Keratinocyte (primary cell): ENCODE results near the gene ST8SIA1. TPM values are rescaled to one million over a fixed set of nuclear protein-coding genes. Genes with fewer than 3 reads are reported as not detected.

Source experiments
- DNase-seq: peaks from one replicate; pipeline ENCODE4 v3.0.0-alpha.2; 2011; ENCODE audit warnings: low read depth, missing footprints, low spot score
- FAIRE-seq: peaks from 2 replicates; lab custom pipeline; 2011; peaks lifted over from hg19 to GRCh38; lab: Jason Lieb, UNC
- H2AFZ ChIP-seq: 2 replicates; pipeline ENCODE4 v1.6.0; 2012; ENCODE audit warnings: low read length, control low read depth, inconsistent platforms; ENCODE audit not compliant: control insufficient read depth
- H3K27ac ChIP-seq: 2 replicates; pipeline ENCODE4 v1.5.1; 2011; ENCODE audit warnings: low read length; ENCODE audit not compliant: control insufficient read depth, insufficient read depth
- H3K27me3 ChIP-seq: 3 replicates; pipeline ENCODE4 v1.6.0; 2011; ENCODE audit warnings: low read length; ENCODE audit not compliant: control insufficient read depth, insufficient read depth; ENCODE audit errors: extremely low read depth
- H3K36me3 ChIP-seq, 2 experiments: 2 replicates in 1 of 2; 3 replicates in 1 of 2; pipeline ENCODE4 v1.5.1; 2011; ENCODE audit warnings: low read length in 2 of 2, mild to moderate bottlenecking in 1 of 2; ENCODE audit not compliant: control insufficient read depth in 2 of 2, insufficient read depth in 2 of 2; ENCODE audit errors: extremely low read depth in 1 of 2
- H3K4me1 ChIP-seq: 3 replicates; pipeline ENCODE4 v1.5.1; 2011; ENCODE audit warnings: low read length; ENCODE audit not compliant: control insufficient read depth, insufficient read depth; ENCODE audit errors: extremely low read depth
- H3K4me2 ChIP-seq: 3 replicates; pipeline ENCODE4 v1.6.0; 2011; ENCODE audit warnings: low read depth, low read length; ENCODE audit not compliant: control insufficient read depth, insufficient read depth; ENCODE audit errors: extremely low read depth
- H3K4me3 ChIP-seq, 3 experiments: fragments of 200-600 bp in 1 of 3; sonication (generic) in 1 of 3; 2 replicates in 2 of 3; 3 replicates in 1 of 3; pipeline ENCODE4 v1.5.1; 2011 to 2016; ENCODE audit warnings: low read length in 3 of 3, mild to moderate bottlenecking in 3 of 3, control low read depth in 2 of 3, inconsistent platforms in 1 of 3, low read depth in 1 of 3, mixed read lengths in 1 of 3, mixed run types in 1 of 3, moderate library complexity in 1 of 3; ENCODE audit not compliant: control insufficient read depth in 2 of 3, insufficient read depth in 2 of 3; ENCODE audit errors: extremely low read depth in 1 of 3
- H3K79me2 ChIP-seq: 2 replicates; pipeline ENCODE4 v1.6.0; 2012; ENCODE audit warnings: low read length; ENCODE audit not compliant: control insufficient read depth, insufficient read depth
- H3K9ac ChIP-seq: 3 replicates; pipeline ENCODE4 v1.6.0; 2011; ENCODE audit warnings: low read length; ENCODE audit not compliant: control insufficient read depth, insufficient read depth; ENCODE audit errors: extremely low read depth
- H3K9me1 ChIP-seq: 3 replicates; pipeline ENCODE4 v1.6.0; 2011; ENCODE audit warnings: low read length; ENCODE audit not compliant: control insufficient read depth, insufficient read depth; ENCODE audit errors: extremely low read depth
- H3K9me3 ChIP-seq: 2 replicates; pipeline ENCODE4 v1.5.1; 2012; ENCODE audit warnings: low read depth, low read length; ENCODE audit not compliant: control insufficient read depth
- H4K20me1 ChIP-seq: 3 replicates; pipeline ENCODE4 v1.6.0; 2011; ENCODE audit warnings: low read length; ENCODE audit not compliant: control insufficient read depth, insufficient read depth; ENCODE audit errors: extremely low read depth
- EZH2 ChIP-seq: IDR thresholded peaks from one replicate; pipeline ENCODE4 v1.6.1; 2012; ENCODE audit warnings: inconsistent platforms, mild to moderate bottlenecking, low read length, moderate library complexity
- dilution Hi-C: fragments of 300-500 bp; cut with MboI; formaldehyde crosslinking; loops from one replicate; pipeline ENCODE4 v1.7.0; 2020; ENCODE audit warnings: low sequenced_read_pairs; ENCODE audit not compliant: extremely low pct_ligation_motif_present
- polyA plus RNA-seq, 5 experiments: library from polyadenylated mRNA; depleted of rRNA in 3 of 5; stranded (reverse) in 3 of 5; stranded (forward) in 1 of 5; unstranded in 1 of 5; fragments of >200 nt; gene quantifications; 1 replicate in 1 of 5; 2 replicates in 3 of 5; 3 replicates in 1 of 5; pipeline versions ENCODE4 v1.2.1 to v1.2.3, GENCODE V29; 2011 to 2012; ENCODE audit warnings: missing spikeins in 2 of 5, low read depth in 1 of 5, low replicate concordance in 1 of 5
- TF ChIP-seq, protein P1 (sequence below), 3 experiments: IDR thresholded peaks in 1 of 3; conservative IDR thresholded peaks in 1 of 3; optimal IDR thresholded peaks in 1 of 3; 2 replicates in 2 of 3; 3 replicates in 1 of 3; pipeline versions ENCODE3 to v1.5.1; 2011; ENCODE audit warnings: low read length in 3 of 3, mild to moderate bottlenecking in 3 of 3, moderate library complexity in 2 of 3, control low read depth in 1 of 3, inconsistent platforms in 1 of 3; ENCODE audit not compliant: insufficient read depth in 2 of 3; ENCODE audit errors: extremely low read depth in 1 of 3

Gene ST8SIA1
- polyA plus RNA-seq, 1 donor (not counting 4 experiments of a cell fraction or from before 2014, with no cell fraction given) = 0.50 TPM

DNA sequence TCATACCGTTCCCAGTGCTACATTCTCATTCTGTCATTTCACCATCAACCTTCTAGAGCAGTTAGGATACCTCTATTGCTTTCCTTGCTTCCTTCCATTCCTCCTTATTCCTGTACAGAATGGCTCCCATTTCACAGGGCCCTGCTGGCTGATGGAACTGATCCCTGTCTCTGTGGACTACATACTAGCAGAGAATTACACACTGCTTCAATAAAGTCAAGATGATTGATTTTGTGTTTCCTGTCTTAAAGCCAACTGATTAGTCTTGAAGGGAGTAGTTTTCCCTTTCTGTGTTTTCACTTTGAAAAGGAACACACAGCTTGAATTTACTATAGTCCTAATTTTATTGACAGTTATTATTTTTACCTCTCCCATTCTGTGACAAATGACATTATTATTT lies 130.1 kb downstream of the ST8SIA1 start:
- H2AFZ ChIP-seq = no peak overlapping the region
- no peaks in the 10 kb centered on the region for H3K27me3 ChIP-seq
- no peak for FAIRE-seq
- H3K36me3 ChIP-seq = no peaks in the 10 kb centered on the region
- DNase-seq = no peak
- dilution Hi-C loops = no loop called here
- no peaks in the 10 kb centered on the region for H3K9me3 ChIP-seq
- H3K27ac ChIP-seq = no peak overlapping the region
- H4K20me1 ChIP-seq = no peaks in the 10 kb centered on the region
- no peak overlapping the region for H3K4me3 ChIP-seq
- H3K4me2 ChIP-seq = no peak overlapping the region
- H3K79me2 ChIP-seq = no peaks in the 10 kb centered on the region
- H3K9me1 ChIP-seq = no peaks in the 10 kb centered on the region
- H3K9ac ChIP-seq = no peak overlapping the region
- TF ChIP-seq EZH2 = no peak
- TF ChIP-seq, protein P1, sequence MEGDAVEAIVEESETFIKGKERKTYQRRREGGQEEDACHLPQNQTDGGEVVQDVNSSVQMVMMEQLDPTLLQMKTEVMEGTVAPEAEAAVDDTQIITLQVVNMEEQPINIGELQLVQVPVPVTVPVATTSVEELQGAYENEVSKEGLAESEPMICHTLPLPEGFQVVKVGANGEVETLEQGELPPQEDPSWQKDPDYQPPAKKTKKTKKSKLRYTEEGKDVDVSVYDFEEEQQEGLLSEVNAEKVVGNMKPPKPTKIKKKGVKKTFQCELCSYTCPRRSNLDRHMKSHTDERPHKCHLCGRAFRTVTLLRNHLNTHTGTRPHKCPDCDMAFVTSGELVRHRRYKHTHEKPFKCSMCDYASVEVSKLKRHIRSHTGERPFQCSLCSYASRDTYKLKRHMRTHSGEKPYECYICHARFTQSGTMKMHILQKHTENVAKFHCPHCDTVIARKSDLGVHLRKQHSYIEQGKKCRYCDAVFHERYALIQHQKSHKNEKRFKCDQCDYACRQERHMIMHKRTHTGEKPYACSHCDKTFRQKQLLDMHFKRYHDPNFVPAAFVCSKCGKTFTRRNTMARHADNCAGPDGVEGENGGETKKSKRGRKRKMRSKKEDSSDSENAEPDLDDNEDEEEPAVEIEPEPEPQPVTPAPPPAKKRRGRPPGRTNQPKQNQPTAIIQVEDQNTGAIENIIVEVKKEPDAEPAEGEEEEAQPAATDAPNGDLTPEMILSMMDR (optimal IDR thresholded peaks at IDR 0.05 in 1 of 3, IDR thresholded peaks at IDR 0.05 in 1 of 3, conservative IDR thresholded peaks at IDR 0.05 in 1 of 3; ENCODE audit: extremely low read depth in 1 of 3, insufficient read depth in 2 of 3, low read length in 3 of 3) = no peak
- H3K4me1 ChIP-seq = peaks cover 11% of the 10 kb centered on the region

DNA sequence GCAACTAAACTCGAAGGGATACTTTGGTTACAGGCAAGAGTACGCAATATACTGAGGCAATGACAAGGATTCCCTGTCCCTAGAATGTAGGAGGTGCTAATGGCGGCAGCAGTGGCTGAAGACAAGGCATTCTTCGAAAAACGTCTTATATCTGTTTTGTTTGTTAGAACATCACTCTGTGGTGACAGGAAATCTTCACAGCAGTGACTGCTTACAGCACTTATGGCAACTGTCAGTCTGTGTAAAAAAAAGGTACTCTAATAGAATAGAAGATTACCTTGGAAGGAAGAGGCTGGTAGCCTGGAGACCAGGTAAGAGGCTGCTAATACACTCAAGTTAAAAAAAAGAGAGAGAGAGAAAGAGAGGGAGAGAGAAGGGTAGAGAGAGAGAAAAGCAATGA lies 131.7 kb downstream of the ST8SIA1 start:
- no peak overlapping the region for H3K4me3 ChIP-seq
- no peak overlapping the region for H3K9ac ChIP-seq
- FAIRE-seq (no peak), DNase-seq (no peak)
- H3K79me2 ChIP-seq = no peaks in the 10 kb centered on the region
- H3K27ac ChIP-seq = no peak overlapping the region
- dilution Hi-C loops = no loop called here
- H3K9me3 ChIP-seq = no peaks in the 10 kb centered on the region
- H3K27me3 ChIP-seq = no peaks in the 10 kb centered on the region
- H3K36me3 ChIP-seq = no peaks in the 10 kb centered on the region
- H3K4me2 ChIP-seq = no peak overlapping the region
- no peaks in the 10 kb centered on the region for H4K20me1 ChIP-seq
- H2AFZ ChIP-seq = no peak overlapping the region
- H3K4me1 ChIP-seq = peaks cover 11% of the 10 kb centered on the region
- TF ChIP-seq, protein P1 (optimal IDR thresholded peaks at IDR 0.05 in 1 of 3, IDR thresholded peaks at IDR 0.05 in 1 of 3, conservative IDR thresholded peaks at IDR 0.05 in 1 of 3; ENCODE audit: extremely low read depth in 1 of 3, insufficient read depth in 2 of 3, low read length in 3 of 3) = no peak
- no peak for TF ChIP-seq EZH2
- H3K9me1 ChIP-seq = no peaks in the 10 kb centered on the region
